Embryonic facial prominence (tissue), 1 donor: ENCODE measurements around the gene SECTM1.
"Not testable (repeated sequence)": the region's sequence is repeated elsewhere in the genome, so short reads cannot be mapped to it uniquely, and the experiment has no call there.

Source experiments
- DNase-seq: peaks from one replicate; pipeline ENCODE4 v3.0.0-alpha.2; 2016; ENCODE audit errors: extremely low spot score

Gene SECTM1

DNA sequence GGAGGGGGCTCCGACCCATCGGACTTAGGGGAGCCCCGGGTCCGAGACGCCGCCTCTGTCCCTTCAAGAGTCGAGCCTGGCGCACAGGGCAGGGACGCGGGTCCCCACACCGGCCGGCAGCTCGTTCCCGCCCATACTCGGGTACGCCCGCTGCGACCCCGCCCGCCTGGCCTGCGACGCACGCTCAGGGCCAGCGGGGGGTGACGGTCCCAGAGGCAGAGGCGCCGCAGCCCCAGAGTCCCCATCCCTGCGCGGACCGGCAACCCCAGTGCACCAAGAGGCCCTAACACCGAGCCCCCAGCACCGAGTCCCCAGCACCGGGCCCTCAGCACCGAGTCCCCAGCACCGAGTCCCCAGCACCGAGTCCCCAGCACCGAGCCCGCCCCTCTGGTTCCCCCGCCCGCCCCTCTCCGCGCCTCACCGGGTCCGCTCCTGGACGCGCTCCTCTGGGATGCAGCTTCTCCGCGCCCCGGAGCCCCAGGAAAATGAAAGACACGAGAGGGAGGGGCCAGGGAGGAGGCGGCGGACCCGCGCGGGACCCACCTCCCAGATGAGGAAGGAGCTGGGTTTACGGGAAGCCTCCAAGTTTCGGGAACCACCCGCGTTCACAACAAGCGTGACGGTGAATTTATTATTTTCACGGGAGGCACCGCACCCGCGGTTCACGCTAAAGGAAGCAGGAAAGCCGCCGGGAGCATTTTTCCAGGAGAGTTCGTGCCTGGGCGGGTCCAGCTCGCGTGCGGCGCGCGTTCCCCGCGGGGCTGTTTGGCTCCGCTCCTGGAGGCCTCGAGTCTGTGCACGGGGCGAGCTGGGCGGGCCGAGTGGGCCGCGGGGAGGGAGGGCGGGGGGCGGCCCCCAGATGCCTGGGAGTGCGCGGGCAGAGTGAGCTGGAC is at the start of gene SECTM1:
SECTM1 (minus strand) TSS at position 488 of the 893 bp plus-strand sequence. CDS start 6,526 bp downstream, outside the sequence.
- no peak for DNase-seq

GRCh38 chr17:82382933-82383255 is 49.3 kb upstream of the SECTM1 start:
- DNase-seq: no peak

- DNase-seq: not testable (repeated sequence)
These were observed 48.8 kb upstream of the SECTM1 start for GRCh38 chr17:82382220-82382932.

DNA sequence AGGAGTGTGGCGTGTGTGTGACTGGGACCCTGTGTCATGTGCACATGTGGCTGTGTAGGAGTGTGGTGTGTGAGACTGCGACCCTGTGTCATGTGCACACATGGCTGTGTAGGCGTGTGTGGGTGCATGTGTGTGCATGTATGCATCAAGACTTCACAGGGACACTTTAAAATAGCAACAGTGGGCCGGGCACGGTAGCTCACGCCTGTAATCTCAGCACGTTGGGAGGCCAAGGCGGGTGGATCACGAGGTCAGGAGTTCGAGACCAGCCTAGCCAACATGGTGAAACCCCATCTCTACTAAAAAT is 48.1 kb upstream of the SECTM1 start:
- not testable (repeated sequence) for DNase-seq

GRCh38 chr17:82380860-82381702 is 47.5 kb upstream of the SECTM1 start:
- DNase-seq: no peak

DNA sequence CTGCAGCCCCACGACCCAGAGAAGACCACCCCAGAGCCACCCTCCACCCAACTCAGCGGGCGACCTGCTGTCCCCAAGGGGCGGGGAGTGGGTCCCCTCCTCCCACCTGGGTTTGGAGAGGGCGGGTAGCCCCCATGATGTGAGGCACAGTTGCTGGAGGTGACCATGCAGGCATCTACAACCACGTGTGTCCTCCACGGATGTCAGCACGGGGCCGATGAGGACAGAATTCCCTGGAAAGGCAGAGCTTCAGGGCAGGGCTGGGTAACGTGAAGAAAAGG is 45.1 kb upstream of the SECTM1 start:
- DNase-seq: no peak

GRCh38 chr17:82377924-82378740 is 44.6 kb upstream of the SECTM1 start:
- no peak for DNase-seq

DNA sequence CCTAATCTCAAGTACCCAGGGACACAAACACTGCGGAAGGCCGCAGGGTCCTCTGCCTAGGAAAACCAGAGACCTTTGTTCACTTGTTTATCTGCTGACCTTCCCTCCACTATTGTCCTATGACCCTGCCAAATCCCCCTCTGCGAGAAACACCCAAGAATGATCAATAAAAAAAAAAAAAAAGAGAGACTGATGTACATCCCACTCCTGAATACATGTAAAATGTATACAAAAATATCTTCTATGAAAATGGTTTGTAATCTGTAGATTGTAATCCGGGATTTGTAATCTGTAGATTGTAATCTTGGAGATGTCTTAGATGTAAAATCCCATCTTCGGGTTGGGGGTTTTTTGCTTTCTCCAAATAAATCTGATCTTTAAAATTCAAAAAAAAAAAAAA is 43.7 kb upstream of the SECTM1 start:
- DNase-seq: not testable (repeated sequence)

GRCh38 chr17:82376042-82376730 is 42.6 kb upstream of the SECTM1 start:
- DNase-seq: no peak

GRCh38 chr17:82375359-82376041 is 41.9 kb upstream of the SECTM1 start:
- DNase-seq: no peak

- no peak for DNase-seq
These were observed 41.2 kb upstream of the SECTM1 start for GRCh38 chr17:82374626-82375331.

DNA sequence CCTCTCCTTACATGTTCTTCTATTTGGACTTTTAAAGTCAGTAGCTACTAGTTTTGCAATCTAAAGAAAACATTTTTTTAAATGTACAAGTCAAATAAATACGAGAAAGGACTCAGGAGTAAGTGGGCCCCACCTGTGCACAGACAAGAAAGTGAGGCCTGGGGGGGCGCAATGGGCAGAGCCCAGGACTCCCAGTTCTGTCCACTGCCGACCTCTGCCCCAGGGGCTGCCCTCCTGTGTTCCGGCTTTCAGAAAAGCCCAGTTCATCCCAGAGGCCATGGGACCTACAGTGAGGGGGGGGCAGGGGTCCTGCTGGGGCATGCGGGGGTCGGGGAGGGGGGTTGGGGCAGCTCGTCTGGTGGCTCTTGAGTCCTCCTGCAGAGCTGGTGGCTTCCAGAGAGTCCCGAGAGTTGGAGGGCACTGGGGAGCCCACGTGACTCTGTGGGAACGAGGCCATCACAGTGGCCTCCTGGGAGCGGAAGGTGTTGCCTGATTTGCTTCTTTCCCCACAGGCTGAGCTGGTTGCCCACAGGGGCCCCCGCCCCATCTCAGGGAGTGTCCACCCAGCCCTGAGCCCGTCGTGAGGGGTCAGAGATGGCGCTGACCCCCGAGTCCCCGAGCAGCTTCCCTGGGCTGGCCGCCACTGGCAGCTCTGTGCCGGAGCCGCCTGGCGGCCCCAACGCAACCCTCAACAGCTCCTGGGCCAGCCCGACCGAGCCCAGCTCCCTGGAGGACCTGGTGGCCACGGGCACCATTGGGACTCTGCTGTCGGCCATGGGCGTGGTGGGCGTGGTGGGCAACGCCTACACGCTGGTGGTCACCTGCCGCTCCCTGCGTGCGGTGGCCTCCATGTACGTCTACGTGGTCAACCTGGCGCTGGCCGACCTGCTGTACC is 40.4 kb upstream of the SECTM1 start:
- DNase-seq: no peak

DNA sequence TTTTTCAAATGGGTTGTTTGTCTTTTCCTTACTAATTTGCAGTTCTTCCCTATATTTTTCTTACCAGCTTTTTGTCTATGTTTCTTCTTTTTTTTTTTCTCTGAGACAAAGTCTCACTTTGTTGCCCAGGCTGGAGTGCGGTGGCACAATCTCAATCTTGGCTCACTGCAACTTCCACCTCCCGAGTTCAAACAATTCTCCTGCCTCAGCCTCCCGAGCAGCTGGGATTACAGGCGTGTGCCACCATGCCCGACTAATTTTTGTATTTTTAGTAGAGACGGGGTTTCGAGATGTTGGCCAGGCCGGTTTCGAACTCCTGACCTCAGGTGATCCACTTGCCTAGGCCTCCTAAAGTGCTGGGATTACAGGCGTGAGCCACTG is 39.5 kb upstream of the SECTM1 start:
- DNase-seq: not testable (repeated sequence)

DNA sequence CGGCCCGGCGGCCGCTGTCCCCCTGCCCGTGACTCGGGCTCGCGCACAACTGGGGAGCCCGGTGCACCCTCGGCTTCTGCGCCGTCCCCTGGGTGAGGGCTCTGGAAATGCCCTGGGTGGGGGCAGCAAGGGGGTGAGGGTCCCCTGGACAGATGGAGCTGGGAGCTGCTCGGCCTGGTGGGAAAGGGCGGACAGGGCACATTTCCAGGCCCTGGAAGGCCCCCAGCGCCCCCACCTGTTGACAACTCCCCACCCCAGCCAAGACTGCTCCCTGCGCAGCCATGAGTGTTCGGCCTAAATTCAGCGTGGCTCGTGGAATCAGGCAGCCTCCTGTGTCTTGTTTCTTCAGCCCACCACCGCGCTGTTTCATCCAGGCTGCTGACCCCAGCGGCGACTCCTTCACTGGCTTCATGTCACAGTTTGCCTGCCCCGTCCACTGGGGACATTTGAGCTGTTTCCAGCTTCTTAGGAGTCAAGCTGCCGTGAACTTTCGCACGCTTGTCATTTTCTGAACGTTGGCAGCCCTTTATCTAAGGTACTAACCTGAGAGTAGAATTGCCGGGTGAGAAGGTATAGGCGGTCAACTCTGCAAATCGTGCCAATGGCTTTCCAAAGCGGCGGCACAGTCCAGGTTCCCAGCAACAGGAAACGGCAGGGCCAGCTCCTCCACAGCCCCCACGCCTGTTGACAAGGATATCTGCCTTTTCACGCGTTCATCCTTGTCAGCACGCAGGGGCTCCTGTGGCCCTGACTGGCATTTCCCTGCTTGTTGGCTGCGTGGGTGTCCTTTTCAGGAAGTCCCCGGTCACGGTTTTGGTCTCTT is 38.9 kb upstream of the SECTM1 start:
- no peak for DNase-seq

DNA sequence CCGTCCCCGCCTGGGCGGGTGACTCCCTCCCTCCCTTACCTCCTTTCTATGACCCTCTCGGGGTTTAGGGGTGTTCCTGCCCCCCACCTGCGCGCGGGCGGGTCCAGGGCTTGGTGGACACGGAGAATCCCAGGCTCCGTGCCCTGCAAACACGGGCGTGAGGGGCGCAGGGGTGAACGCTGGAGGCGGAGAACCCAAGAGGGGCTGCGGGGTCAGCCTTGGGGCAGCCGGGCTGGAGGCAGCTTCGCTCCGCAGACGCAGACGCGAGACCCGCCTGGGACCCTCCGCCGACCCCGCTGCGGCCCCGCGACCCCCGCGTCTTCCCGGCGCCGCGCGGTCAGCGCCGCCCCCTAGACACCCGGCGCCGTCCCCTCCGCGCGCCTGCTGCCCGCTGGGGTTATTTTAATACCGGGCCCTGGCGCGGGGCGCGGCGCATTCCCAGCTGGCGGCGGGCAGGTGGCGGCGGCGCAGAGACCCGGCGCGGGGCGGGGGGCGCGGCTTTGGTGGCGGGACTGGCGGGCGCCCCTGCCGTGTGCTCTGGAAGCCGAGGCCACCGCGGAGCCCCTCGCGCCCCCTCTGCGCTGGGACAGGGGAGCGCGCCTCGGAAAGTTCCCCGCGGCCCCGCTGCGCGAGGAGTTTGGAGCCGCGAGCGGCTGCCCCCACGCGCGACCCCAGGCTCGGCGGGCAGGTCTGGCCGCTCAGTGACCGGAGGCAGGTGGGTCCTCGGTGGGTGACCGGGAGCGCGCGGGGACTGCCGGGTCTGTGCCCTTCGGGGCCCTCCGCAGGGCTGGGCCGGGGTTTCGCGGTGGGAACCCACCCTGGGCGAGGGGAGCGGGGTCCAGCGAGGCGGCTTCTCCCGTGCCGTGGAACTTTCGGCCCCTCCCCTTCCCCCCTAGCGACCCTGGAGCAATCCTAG is 38.0 kb upstream of the SECTM1 start, which contains the start of gene UTS2R:
UTS2R (plus strand) TSS at position 433 of the 916 bp plus-strand sequence. CDS start 2,560 bp downstream, outside the sequence.
- no peak for DNase-seq

GRCh38 chr17:82370471-82371332 is 37.1 kb upstream of the SECTM1 start:
- DNase-seq: no peak
